ENCODE measurements around the gene ST8SIA6.

DNA sequence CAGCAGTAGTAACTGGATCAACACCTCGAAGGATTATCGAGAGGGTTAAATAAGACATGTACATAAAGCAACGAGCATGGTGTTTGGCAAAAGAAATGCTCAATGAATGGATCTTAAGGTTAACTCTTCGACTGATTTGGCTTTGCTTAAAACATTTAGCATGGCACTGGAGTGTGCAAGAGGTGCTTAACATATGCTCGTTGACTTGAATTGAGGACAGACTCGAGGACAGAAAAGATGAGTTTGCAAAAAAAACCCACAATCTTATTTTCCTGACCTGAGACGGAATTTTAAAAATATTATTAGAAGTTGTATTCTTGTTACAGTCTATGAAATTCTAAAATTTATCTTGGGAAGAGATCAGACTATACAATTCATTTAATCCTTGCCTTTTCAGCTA lies 49.4 kb upstream of the ST8SIA6 start:
- TF ChIP-seq POLR2AphosphoS5 (IDR thresholded peaks at IDR 0.05; ENCODE audit: low read depth, low read length) = no peak
- no peak for TF ChIP-seq POLR2A (IDR thresholded peaks at IDR 0.05; ENCODE audit: low read depth, low read length)
- no peak for TF ChIP-seq TAF1 (IDR thresholded peaks at IDR 0.05; ENCODE audit: low read depth, low read length)
- no peak for TF ChIP-seq POU2F2 (IDR thresholded peaks at IDR 0.05; ENCODE audit: low read depth, low read length)
